Mucosa of descending colon (tissue), 3 donors: Measurements from ENCODE around the gene SAA4. TPM values are rescaled to one million over a fixed set of nuclear protein-coding genes. Genes with fewer than 3 reads are reported as not detected.
"Not testable (repeated sequence)": the region's sequence is repeated elsewhere in the genome, so short reads cannot be mapped to it uniquely, and the experiment has no call there.

ENCODE experiments used
- ATAC-seq: fragments of 200-7000 bp; cut with Tn5 transposase; one replicate; pipeline ENCODE4 v1.9.1; 2020; ENCODE audit warnings: mild to moderate bottlenecking, moderate library complexity
- DNase-seq, 3 donors: peaks; one replicate each; pipeline ENCODE4 v3.0.0-alpha.2; 2020
- H3K36me3 ChIP-seq: fragments of 200-600 bp; one replicate; pipeline ENCODE4 v1.8.0; 2021; ENCODE audit warnings: low read depth, mild to moderate bottlenecking
- H3K4me1 ChIP-seq: fragments of 200-600 bp; one replicate; pipeline ENCODE4 v1.8.0; 2021; ENCODE audit warnings: low read depth, mild to moderate bottlenecking
- H3K4me3 ChIP-seq: fragments of 200-600 bp; one replicate; pipeline ENCODE4 v1.8.0; 2021; ENCODE audit warnings: mild to moderate bottlenecking
- H3K9me3 ChIP-seq: fragments of 200-600 bp; one replicate; pipeline ENCODE4 v1.8.0; 2021; ENCODE audit warnings: mild to moderate bottlenecking
- intact Hi-C, 2 donors: fragments of 100-400 bp; cut with DNase I in 1 of 2; cut with micrococcal nuclease in 1 of 2; formaldehyde crosslinking; loops; one replicate each; pipeline versions ENCODE4 v1.11.0 to v1.11.1; 2022; cut with DNase I, micrococcal nuclease
- total RNA-seq, 3 donors: library from RNA; stranded (reverse); fragmentation: NEBNext Ultra II Directional in 2 of 3; extraction: Animal tissue kit (Norgen Biotek cat#: 25700) in 2 of 3; gene quantifications; one replicate each; pipeline versions ENCODE4 v1.2.1 to v1.2.4, GENCODE V29; 2021 to 2023
- TF ChIP-seq, protein P1 (sequence below): fragments of 200-600 bp; IDR thresholded peaks from one replicate; pipeline ENCODE4 v1.8.0; 2022; ENCODE audit warnings: antibody characterized with exemption, mild to moderate bottlenecking
- donor health status: DM: no; HTN: no; CAD: no; lungs with moderate emphysema.
- donor health status: DM: no; HTN: no; CAD: no.
- donor health status: DM: no; HTN: yes; CAD: no.

The SAA4 gene
- total RNA-seq, 3 donors from 2014 or later = not detected

DNA sequence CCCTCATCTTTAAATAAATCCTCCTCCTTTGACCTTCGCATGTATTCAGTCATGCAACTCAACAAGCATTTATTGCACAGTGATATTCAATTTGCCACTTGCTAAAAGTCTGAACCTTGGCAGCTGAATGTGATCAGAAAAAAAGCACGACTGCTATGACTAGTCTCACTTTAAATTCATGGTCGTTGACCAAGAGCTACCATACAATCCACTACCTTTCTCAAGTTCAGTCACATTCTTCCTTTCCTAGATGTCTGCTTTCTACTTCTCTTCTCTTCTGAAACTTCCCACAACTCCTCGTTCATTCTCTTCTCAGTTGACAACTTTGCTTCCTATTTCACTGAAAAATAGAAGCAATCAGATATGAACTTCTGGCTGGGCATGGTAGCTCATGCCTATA is 27.4 kb upstream of the SAA4 start:
- TF ChIP-seq, protein P1, sequence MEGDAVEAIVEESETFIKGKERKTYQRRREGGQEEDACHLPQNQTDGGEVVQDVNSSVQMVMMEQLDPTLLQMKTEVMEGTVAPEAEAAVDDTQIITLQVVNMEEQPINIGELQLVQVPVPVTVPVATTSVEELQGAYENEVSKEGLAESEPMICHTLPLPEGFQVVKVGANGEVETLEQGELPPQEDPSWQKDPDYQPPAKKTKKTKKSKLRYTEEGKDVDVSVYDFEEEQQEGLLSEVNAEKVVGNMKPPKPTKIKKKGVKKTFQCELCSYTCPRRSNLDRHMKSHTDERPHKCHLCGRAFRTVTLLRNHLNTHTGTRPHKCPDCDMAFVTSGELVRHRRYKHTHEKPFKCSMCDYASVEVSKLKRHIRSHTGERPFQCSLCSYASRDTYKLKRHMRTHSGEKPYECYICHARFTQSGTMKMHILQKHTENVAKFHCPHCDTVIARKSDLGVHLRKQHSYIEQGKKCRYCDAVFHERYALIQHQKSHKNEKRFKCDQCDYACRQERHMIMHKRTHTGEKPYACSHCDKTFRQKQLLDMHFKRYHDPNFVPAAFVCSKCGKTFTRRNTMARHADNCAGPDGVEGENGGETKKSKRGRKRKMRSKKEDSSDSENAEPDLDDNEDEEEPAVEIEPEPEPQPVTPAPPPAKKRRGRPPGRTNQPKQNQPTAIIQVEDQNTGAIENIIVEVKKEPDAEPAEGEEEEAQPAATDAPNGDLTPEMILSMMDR = no peak
- ATAC-seq = no peak
- Histone ChIP-seq H3K4me3 (no peak overlapping the region), H3K9me3 (no peaks in the 10 kb centered on the region), H3K36me3 (no peaks in the 10 kb centered on the region), H3K4me1 (no peaks in the 10 kb centered on the region)
- no peak for DNase-seq
- intact Hi-C loops = no loop called here

DNA sequence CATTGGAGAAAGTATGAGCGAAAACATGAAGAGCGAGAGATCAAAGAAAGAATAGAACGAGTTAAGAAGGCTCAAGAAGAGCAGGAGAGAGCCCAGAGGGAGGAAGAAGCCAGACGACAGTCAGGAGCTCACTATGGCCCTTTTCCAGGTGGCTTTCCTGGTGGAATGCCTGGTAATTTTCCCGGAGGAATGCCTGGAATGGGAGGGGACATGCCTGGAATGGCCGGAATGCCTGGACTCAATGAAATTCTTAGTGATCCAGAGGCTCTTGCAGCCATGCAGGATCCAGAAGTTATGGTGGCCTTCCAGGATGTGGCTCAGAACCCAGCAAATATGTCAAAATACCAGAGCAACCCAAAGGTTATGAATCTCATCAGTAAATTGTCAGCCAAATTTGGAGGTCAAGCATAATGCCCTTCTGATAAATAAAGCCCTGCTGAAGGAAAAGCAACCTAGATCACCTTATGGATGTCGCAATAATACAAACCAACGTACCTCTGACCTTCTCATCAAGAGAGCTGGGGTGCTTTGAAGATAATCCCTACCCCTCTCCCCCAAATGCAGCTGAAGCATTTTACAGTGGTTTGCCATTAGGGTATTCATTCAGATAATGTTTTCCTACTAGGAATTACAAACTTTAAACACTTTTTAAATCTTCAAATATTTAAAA is 26.2 kb upstream of the SAA4 start:
- H3K4me1 ChIP-seq, H3K4me3 ChIP-seq, intact Hi-C loops, H3K36me3 ChIP-seq, ATAC-seq, DNase-seq, H3K9me3 ChIP-seq: not testable (repeated sequence)

DNA sequence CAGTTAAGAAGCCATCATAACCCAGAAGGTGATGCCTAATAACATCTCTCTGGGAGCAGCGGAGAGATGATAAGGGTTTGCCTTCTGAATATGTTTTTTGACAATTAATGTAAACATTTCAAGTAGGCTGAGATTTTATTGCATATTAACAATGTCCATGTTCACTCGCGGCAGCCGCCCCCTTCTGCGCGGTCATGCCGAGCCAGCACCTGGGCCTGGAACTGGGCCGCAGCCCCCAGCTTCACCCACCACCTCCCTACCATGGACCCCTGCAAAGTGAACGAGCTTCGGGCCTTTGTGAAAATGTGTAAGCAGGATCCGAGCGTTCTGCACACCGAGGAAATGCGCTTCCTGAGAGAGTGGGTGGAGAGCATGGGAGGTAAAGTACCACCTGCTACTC is 25.1 kb upstream of the SAA4 start:
- intact Hi-C loops = no loop called here
- ATAC-seq = no peak
- no peaks in the 10 kb centered on the region for H3K9me3 ChIP-seq
- H3K4me1 ChIP-seq = no peaks in the 10 kb centered on the region
- TF ChIP-seq, protein P1 = no peak
- H3K4me3 ChIP-seq = no peak overlapping the region
- no peaks in the 10 kb centered on the region for H3K36me3 ChIP-seq
- no peak for DNase-seq

DNA sequence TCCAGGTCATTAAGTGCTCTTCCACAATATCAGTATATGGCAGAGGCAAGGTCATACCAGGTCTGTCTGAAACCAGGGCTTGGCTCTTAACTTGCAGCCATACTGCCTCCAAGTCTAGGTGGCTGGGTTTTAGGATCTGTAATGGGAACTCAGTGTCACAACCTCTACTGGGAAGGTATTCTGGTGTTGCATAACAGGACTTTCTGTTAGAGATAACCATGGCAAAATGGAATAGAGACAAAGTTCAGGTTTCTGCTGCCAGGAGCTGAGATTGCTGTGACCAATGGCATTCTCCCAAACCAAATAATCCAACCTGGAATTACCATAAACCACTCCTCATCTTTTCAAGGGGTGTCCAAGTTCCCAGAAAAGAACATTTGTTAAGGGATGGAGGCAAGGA is 22.7 kb upstream of the SAA4 start:
- H3K9me3 ChIP-seq = no peaks in the 10 kb centered on the region
- TF ChIP-seq, protein P1 = no peak
- H3K36me3 ChIP-seq = no peaks in the 10 kb centered on the region
- DNase-seq (no peak), ATAC-seq (peak; percentile 77)
- intact Hi-C loops = no loop called here
- no peaks in the 10 kb centered on the region for H3K4me1 ChIP-seq
- H3K4me3 ChIP-seq = no peak overlapping the region

DNA sequence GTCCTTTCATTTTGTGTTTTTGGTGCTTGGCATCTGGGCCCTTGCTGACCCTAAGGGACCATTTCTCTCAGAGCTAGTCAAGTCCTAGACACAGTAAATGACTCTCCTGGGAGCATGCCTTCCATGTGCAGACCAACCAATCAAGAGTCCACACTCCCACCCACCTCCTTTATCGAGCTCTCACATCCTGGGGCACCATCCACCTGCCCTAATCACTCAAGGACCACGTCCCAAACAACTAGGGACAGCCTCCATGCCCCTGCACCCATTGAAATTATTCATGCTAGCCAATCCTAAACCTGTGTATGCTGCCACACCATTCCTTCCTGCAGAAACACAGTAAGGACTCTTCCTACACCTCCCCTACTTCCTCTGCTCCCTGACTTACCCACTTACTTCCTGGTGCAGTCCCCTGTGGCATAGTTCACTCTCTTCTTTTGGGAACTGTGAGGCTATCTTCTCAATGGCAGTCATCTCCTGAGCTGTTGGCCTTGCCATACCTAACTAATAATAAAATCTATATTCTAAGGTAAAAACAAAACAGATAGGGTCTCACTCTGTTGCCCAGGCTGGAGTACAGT is 18.3 kb upstream of the SAA4 start:
- intact Hi-C loops = no loop called here
- H3K4me3 ChIP-seq = no peak overlapping the region
- no peaks in the 10 kb centered on the region for H3K4me1 ChIP-seq
- TF ChIP-seq, protein P1 = no peak
- no peak for ATAC-seq
- no peaks in the 10 kb centered on the region for H3K36me3 ChIP-seq
- no peaks in the 10 kb centered on the region for H3K9me3 ChIP-seq
- no peak for DNase-seq

DNA sequence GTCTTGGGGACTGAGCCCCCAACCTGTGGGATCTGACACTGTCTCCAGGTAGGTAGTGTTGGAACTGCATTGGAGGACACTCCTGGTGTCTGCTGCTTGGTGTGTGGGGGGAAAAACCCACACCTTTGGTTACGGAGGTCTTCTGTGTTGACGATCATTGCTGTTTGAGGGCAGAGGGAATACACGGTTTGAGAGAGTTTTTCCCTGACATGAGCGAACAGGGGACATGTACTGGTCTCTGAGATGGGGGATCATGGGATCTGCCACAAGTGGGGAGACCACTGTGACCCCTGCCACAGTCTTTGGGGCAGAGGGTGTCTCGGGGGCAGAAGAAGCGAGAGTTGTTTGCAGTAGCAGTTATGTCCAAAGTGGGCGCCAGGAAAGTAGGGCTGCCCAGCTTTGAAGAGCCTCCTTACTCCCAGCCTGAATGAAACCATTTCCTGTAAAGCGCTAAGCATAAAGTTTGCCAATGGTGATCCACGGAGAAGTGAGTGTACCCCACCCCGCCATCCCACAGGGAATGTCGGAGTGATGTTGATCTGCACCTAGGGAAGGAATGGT is 17.3 kb upstream of the SAA4 start:
- Histone ChIP-seq H3K9me3 (no peaks in the 10 kb centered on the region), H3K4me3 (no peak overlapping the region), H3K36me3 (no peaks in the 10 kb centered on the region), H3K4me1 (no peaks in the 10 kb centered on the region)
- intact Hi-C loops = no loop called here
- ATAC-seq = no peak
- TF ChIP-seq, protein P1 = no peak
- DNase-seq = no peak
